GM12892 (cell line): Measurements from ENCODE around the gene PPM1L.

Experiments
- POLR2A ChIP-seq: IDR thresholded peaks from 2 replicates; pipeline ENCODE4 v1.6.1; 2011; ENCODE audit warnings: low read depth, low read length, control low read depth
- TAF1 ChIP-seq: IDR thresholded peaks from 2 replicates; pipeline ENCODE4 v1.6.1; 2011; ENCODE audit warnings: low read depth, mild to moderate bottlenecking, control low read depth, low read length, borderline replicate concordance

- TF ChIP-seq POLR2A (no peak), TAF1 (no peak)
Measured at GRCh38 chr3:161043336-161044035, 287.5 kb downstream of the PPM1L start.
